NCI-H82 treated with DMSO at 0.1 percent for 48 hours (cell line): ENCODE results near the gene PPP1R12B.
"Not testable (repeated sequence)": the region's sequence is repeated elsewhere in the genome, so short reads cannot be mapped to it uniquely, and the experiment has no call there.

Experiments
- DNase-seq: peaks from one replicate; lab custom pipeline; 2025; ENCODE audit not compliant: unreplicated experiment; lab: John Stamatoyannopoulos, UW

The PPP1R12B gene

GRCh38 chr1:202401771-202402170 is 53.3 kb downstream of the PPP1R12B start:
- DNase-seq = not testable (repeated sequence)

- DNase-seq = not testable (repeated sequence)
Measured at GRCh38 chr1:202403381-202403780, 54.9 kb downstream of the PPP1R12B start.

- DNase-seq = no peak
Measured at GRCh38 chr1:202405928-202406327, 57.4 kb downstream of the PPP1R12B start.

GRCh38 chr1:202406896-202407295 is 58.4 kb downstream of the PPP1R12B start:
- DNase-seq = not testable (repeated sequence)

GRCh38 chr1:202407378-202407777 is 58.9 kb downstream of the PPP1R12B start:
- peak; percentile 59 for DNase-seq

GRCh38 chr1:202410251-202410650 is 61.8 kb downstream of the PPP1R12B start:
- not testable (repeated sequence) for DNase-seq

- DNase-seq = not testable (repeated sequence)
Measured at GRCh38 chr1:202410854-202411357, 62.4 kb downstream of the PPP1R12B start.

GRCh38 chr1:202411422-202411821 is 62.9 kb downstream of the PPP1R12B start:
- DNase-seq = peak; percentile 23

GRCh38 chr1:202412421-202412820 is 63.9 kb downstream of the PPP1R12B start:
- not testable (repeated sequence) for DNase-seq

- no peak for DNase-seq
Measured at GRCh38 chr1:202416641-202417040, 68.1 kb downstream of the PPP1R12B start.

- not testable (repeated sequence) for DNase-seq
Measured at GRCh38 chr1:202417141-202417540, 68.6 kb downstream of the PPP1R12B start.

GRCh38 chr1:202417762-202418201 is 69.3 kb downstream of the PPP1R12B start:
- not testable (repeated sequence) for DNase-seq

- DNase-seq = not testable (repeated sequence)
Measured at GRCh38 chr1:202419731-202420130, 71.2 kb downstream of the PPP1R12B start.

- DNase-seq = not testable (repeated sequence)
Measured at GRCh38 chr1:202420422-202421094, 72.1 kb downstream of the PPP1R12B start.

- not testable (repeated sequence) for DNase-seq
Measured at GRCh38 chr1:202422709-202423108, 74.2 kb downstream of the PPP1R12B start.

GRCh38 chr1:202424260-202424659 is 75.8 kb downstream of the PPP1R12B start:
- not testable (repeated sequence) for DNase-seq

- DNase-seq = not testable (repeated sequence)
Measured at GRCh38 chr1:202430111-202430510, 81.6 kb downstream of the PPP1R12B start.

- not testable (repeated sequence) for DNase-seq
Measured at GRCh38 chr1:202432338-202432737, 83.8 kb downstream of the PPP1R12B start.

- no peak for DNase-seq
Measured at GRCh38 chr1:202433155-202434043, 84.9 kb downstream of the PPP1R12B start.

GRCh38 chr1:202434059-202434458 is 85.6 kb downstream of the PPP1R12B start:
- no peak for DNase-seq

GRCh38 chr1:202438393-202439174 is 90.1 kb downstream of the PPP1R12B start:
- DNase-seq = no peak
